ENCODE data around the gene TPRN.
"Not testable (repeated sequence)": the region's sequence is repeated elsewhere in the genome, so short reads cannot be mapped to it uniquely, and the experiment has no call there.

Gene TPRN, protein sequence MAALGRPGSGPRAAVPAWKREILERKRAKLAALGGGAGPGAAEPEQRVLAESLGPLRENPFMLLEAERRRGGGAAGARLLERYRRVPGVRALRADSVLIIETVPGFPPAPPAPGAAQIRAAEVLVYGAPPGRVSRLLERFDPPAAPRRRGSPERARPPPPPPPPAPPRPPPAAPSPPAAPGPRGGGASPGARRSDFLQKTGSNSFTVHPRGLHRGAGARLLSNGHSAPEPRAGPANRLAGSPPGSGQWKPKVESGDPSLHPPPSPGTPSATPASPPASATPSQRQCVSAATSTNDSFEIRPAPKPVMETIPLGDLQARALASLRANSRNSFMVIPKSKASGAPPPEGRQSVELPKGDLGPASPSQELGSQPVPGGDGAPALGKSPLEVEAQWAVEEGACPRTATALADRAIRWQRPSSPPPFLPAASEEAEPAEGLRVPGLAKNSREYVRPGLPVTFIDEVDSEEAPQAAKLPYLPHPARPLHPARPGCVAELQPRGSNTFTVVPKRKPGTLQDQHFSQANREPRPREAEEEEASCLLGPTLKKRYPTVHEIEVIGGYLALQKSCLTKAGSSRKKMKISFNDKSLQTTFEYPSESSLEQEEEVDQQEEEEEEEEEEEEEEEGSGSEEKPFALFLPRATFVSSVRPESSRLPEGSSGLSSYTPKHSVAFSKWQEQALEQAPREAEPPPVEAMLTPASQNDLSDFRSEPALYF

DNA sequence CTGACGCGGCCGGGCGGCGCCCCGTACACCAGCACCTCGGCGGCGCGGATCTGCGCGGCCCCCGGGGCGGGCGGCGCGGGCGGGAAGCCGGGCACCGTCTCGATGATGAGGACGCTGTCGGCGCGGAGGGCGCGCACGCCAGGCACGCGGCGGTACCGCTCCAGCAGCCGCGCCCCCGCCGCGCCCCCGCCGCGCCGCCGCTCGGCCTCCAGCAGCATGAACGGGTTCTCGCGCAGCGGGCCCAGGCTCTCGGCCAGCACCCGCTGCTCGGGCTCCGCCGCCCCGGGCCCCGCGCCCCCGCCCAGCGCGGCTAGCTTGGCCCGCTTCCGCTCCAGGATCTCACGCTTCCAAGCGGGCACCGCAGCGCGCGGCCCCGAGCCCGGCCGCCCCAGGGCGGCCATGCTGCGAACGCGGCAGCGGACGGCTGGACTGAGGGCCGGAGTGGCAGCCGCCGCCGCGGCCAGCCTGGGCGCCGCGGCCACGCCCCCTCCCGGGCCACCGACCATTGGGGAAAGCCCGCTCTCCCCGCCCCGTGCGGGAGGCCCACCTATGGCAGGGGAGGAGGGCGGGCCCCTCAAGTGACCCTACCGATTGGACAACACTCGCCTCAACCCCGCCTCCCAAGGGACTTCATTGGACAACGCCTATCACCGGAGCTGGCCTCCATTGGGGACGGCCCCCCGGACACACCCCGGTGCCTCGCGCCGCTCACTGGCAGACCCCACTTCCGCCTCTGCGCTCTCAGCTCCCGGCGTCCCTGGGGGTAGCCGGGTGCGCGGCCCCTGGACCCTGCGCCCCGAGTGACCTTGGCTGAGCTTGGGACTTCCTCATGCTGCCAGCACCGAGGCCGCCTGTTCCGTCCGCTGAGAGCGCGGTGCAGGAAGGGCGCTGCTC lies at the start of gene TPRN:
Gene TPRN (minus strand): TSS at position 431 of the 894 bp plus-strand sequence. CDS start 30 bp downstream, at position 401.
- peak; percentile 98 to 99 for DNase-seq

DNA sequence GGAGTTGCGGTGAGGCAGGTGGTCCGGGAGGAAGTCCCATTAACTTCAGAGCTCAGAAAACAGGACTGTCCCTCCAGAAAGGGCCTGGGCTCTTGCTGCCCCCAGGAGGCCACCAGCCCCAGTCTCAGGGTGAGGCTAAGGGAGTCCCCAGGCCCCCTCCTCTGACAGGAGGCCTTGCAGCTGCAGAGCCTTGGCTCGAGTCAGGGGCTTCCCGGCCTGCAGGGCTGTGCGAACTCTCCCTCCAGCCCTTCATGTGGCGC lies 47.3 kb upstream of the TPRN start:
- DNase-seq = no peak

DNA sequence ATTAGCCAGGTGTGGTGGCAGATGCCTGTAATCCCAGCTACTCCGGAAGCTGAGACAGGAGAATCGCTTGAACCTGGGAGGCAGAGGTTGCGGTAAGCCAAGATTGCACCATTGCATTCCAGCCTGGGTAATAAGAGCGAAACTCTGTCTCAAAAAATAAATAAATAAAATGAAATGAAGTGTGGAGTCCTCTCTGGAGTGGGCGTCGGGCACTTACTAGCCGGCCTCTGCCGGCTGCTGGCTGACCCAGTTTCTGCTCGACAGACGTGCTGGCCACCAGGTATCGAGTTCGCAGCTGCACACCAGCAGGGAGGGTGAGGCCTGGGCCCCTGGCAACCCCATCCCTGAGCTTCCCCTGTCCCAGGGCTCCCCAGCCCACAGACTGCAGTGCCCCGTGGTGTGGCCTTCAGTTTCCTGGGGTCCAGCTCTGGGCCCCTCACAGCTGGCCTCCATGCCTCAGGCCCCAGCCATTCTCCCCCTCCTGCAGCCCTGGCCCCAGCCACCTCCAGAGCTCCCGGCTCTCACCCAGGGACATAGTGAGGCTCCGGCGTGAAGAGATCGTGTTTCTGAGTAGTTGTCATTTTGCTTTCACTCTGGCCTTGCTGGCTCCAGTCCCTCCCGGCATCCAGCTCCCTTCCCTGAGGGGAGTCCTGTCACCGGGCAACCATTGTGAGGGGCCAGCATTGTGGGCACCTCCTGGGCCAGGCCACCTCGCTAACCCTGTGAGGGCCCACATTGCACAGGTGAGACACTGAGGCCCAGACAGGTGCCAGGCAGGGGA lies 46.8 kb upstream of the TPRN start:
- no peak for DNase-seq

DNA sequence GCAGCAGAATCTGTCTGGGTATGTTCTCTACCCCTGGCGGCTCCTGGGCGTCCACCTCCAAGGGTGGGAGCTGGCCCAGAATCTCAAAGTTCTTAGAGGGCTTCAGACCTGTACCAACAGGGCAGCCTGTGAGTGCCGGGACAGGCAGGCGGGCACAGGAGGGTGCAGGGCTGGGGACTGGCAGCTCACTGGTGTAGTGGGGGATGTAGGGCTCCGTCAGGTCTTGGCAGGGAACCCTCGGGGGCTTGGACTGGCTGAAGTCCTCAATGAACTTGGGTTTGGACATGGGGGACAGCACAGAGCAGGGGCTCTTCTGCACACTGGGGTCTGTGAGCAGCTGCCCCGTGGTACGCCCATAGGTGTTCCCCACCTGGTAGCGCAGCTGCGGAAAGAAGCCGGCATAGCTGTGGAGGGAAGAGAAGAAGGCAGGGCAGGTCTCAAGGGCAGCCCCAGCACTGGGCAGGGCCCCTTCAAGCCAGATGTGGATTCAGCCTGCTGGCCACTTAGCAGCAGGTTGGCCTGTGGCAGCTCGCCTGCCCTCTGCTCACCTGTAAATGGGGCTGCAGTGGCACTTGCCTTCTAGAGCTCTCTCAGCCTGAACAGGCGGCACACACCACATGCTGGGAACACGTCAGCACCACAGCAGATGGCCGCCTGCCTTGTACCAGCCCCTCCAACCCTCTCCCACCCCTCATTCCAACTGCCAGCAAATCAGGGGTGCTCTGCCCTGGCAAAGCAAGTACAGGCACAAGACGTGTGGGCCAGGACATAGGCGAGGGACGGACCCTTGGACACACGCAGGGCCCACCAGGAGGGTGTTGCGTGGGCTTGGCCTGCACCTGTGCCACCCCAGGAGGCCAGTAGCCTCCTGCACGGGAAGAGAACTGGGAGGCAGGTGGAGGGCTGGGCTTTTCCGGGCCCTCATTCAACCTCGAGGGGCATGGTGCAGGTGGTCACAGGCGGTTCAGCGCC lies 45.2 kb upstream of the TPRN start:
- no peak for DNase-seq

DNA sequence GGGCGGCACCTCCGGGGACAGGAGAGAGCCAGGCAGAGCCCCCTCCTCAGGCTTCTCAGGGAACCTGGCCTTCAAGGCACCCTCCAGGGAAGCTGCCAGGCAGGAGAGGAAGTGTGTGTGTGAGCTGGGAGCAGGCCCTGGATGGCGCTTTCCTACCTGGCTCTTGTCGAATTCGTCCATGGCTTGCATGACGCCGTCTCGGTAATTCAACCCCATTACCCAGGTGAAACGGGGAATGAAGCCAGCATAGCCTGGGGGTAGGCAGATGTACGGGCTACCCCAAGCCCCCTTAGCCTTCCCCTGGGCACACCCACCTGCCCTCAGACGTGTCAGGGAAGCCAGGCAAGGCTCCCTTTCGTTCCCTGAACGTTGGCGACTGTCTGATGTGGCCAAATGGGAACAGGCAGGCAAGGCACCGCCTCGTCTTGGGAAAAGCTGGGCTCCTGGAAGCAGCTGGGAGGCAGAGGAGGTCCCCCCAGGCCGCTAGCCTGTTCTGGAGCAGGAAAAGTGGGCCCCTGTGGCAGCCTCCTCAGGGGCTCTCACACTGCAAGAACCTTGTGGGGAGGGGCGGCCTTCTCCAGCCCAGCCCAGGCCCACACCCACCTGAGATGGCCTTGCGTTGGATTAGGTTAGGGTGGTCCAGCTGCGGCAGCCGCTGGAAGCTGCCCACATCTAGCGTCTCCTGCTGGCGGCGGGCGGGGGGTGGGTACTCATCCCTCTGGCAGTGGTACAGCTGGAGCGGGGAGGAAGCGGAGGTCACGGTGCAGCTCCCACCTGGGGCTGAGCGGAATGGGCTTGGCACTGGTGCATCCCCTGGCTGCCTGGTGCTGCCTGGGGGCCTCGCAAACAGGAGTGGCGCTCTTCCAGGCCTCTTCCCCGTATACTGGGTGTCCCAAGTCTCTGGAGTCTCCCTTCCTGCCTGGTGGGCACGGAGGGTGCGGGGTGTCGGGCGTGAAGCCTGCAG lies 44.2 kb upstream of the TPRN start:
- no peak for DNase-seq

DNA sequence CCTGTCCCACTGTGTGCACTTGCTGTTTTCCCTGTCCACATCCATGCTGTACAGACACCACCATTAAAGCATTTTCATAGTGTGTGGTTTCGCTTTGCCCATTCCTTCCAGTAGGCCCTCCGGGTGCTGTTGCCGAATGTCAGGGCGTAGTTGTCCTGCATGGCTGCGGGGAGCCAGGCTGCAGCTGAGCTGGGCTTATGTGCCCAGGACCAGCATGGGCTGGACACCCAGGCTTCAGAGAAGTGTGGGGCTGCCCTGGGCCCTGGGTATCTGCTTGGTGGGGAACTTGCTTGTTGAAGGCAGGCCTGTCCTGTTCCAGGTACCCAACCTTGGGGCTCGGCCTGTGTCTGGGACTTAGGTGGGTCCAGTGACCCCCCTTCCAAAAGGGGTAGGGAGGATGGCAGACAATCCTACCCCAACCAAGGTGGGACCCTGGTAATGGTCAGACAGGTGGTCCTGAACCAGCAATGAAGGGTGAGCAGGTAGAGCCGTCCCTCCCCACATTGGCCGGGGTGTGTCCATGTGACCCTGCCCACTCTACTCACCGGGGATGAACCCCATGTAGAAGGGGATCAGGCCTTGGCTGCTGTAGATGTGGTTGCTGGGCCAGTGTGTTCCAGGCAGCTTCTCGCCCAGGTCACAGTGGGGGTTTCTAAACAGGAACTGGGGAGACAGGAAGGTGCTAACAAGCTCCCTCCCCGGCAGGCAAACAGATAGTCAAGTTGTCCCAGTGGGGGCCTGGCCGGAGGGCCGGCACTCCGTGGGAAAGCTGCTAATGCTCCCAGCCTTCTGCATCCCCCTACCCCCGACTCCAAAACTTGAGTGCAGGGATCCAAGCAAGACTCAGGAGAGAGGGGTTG lies 43.3 kb upstream of the TPRN start:
- no peak for DNase-seq

DNA sequence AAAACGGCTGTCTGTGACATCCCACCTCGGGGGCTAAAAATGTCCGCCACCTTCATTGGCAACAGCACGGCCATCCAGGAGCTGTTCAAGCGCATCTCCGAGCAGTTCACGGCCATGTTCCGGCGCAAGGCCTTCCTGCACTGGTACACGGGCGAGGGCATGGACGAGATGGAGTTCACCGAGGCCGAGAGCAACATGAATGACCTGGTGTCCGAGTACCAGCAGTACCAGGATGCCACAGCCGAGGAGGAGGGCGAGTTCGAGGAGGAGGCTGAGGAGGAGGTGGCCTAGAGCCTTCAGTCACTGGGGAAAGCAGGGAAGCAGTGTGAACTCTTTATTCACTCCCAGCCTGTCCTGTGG lies 42.7 kb upstream of the TPRN start:
- DNase-seq = not testable (repeated sequence)

DNA sequence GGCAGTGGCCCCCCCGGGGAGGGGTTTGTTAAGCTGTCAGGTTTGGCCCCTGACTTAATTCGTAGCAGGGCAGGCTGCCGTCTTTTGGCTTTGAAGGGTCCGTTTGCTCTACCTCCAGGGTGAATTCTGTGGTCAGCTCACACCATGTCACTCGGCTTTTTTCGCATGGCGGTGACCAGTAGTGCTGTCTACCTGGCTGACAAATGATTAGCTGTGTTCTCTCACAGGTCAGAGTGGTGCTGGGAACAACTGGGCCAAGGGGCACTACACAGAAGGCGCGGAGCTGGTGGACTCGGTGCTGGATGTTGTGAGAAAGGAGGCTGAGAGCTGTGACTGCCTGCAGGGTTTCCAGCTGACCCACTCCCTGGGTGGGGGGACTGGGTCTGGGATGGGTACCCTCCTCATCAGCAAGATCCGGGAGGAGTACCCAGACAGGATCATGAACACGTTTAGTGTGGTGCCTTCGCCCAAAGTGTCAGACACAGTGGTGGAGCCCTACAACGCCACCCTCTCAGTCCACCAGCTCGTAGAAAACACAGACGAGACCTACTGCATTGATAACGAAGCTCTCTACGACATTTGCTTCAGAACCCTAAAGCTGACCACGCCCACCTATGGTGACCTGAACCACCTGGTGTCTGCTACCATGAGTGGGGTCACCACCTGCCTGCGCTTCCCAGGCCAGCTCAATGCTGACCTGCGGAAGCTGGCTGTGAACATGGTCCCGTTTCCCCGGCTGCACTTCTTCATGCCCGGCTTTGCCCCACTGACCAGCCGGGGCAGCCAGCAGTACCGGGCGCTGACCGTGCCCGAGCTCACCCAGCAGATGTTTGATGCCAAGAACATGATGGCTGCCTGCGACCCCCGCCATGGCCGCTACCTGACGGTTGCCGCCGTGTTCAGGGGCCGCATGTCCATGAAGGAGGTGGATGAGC lies 42.0 kb upstream of the TPRN start:
- DNase-seq = no peak

DNA sequence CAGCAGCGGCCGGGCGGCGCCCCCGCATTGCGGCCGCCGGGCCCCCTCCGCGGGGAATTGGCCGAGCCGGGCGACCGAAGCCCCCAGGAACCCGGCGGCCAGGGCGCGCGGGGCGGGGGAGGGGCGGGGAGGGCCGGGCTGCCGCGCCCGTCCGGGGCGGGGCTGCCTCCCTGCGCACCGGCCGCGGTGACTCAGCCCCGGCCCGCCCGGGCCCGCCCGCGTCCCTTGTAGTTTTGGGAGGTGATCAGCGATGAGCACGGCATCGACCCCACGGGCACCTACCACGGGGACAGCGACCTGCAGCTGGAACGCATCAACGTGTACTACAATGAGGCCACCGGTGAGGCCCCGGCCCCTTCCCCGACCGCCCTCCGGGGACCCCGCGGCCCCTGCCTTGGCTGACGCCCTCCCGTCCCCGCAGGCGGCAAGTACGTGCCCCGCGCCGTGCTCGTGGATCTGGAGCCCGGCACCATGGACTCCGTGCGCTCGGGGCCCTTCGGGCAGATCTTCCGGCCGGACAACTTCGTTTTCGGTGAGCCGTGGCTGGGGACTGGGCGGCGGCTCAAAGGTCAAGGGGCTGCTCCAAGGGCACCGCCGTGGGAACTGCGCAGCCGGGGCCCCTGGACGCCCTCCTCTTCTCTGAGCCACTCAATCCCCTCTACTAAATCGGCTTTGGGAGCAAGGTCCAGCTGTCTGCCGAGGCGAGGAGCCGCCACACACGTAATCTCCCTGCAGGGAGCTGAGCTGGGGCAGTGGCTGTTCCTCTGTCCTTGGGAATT lies 41.1 kb upstream of the TPRN start:
- peak; percentile 57 to 67 for DNase-seq

DNA sequence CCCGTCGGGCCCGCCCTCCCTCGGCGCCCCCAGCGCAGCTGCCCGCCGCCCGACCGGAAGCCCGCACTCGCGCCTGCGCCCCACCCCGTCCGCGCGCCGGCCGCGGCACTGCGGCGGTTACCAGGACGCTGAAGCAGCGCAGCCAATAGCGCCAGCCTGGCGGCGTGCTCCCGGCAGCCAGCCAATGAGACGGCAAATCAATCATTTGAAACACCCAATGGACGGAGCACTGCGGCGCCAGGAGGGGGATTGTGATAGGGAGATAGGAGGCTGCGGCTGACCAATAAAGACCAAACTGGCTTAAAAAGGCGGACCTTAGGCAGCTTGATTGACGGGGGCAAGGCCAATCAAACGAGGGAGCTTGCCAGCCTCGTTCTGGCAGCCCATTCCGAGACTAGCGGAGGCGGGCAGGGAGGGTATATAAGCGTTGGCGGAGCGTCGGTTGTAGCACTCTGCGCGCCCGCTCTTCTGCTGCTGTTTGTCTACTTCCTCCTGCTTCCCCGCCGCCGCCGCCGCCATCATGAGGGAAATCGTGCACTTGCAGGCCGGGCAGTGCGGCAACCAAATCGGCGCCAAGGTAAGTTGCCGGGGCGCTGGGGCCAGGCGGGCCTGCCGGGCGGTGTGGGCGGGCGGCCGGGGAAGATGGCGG lies 40.4 kb upstream of the TPRN start, which contains the start of gene TUBB4B:
Gene TUBB4B (plus strand): TSS at position 447 of the 649 bp plus-strand sequence. CDS start 74 bp downstream, at position 521.
- peak; percentile 99 to 100 for DNase-seq

DNA sequence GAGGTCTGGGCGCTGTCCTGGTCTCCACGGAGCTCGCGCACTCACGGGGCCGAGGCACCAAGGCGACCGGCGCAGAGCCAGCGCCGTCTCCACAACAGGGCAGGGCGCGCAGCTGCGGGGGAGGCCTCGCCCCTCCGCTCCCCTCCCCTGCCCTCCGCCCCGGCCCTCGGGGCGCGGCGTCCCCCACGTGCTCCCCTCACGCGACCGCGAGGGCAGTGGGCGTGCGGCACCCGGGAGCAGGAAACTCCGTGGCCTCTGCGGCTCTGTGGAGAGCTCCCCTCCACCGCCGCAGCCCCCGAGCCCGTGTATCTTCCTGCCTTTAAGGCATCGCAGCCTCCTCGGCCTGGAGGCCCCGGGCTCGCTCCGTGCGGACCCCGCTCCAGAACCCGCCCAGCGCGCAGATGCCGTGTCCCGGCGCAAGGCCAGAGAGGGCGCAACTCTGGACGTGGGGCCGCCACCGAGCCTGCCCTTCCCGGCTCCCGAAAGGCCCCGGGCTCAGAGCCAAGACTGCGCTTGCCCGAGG lies 39.8 kb upstream of the TPRN start:
- peak in 1 of 2 donors; percentile 51 for DNase-seq

DNA sequence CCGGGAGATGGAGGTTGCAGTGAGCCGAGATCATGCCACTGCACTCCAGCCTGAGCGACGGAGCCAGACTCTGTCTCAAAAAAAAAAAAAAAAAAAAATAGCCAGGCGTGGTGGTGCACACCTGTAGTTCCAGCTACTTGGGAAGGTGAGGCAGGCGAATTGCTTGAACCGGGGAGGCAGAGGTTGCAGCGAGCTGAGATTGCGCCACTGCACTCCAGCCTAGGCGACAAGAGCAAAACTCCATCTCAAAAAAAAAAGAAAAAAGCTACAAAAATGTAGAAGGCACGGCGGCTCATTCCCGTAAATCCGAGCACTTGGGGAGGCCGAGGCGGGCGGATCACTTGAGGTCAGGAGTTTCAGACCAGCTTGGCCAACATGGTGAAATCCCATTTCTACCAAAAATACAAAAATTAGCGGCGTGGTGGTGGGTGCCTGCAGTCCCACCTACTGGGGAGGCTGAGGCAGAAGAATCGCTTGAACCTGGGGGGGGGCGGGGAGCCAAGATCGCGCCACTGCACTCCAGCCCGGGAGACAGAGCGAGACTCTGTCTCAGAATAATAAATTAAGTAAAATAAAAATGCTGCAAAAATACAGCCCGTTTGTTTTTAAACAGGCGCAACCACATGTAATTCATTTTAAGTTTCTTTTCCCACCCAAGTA lies 39.1 kb upstream of the TPRN start:
- not testable (repeated sequence) for DNase-seq

DNA sequence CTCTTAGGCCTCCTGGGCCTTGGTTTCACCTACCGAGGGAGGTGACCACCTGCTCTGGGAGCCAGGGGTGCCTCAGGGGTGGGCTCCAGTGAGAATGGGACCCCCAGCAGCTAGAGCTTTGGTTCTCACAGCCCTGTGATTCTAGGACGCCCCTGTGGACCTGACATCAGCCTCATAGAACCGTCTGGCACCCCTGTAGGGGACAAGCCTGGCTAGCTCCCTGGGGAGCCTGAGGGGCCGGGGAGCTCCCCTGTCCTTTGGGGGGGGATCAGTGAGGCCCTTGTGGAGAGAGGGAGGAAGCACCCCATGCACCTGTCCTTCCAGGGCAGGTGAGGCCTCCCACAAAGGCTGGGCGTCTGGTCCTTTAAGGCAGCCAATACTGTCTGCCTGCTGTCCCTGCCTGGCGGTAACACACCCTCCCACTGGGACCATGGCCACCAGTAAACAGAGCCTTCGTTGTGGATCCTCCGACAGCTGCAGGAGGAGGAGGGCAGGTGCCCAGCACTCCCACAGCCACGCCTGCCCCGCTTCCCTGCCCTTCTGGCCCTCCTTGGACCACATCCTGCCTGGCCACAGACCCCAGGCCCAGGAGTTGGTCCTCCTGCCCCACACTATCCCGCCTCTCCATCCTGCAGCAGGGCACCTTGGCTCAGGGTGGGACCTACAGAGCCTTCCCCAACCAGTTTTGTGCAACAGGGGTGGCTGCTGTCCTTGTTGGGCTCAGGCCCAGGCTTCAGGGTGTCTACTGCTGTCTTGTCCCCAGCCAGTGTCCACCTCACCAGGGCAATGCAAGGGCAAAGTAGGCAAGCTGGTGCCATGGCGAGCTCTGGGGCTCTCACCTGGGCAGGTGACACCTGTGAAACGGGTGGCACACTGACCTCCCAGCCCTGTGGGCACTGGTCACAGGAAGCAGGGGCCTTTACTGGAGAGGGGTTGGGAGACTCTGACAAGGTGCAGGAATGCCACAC lies 37.5 kb upstream of the TPRN start:
- DNase-seq = no peak

DNA sequence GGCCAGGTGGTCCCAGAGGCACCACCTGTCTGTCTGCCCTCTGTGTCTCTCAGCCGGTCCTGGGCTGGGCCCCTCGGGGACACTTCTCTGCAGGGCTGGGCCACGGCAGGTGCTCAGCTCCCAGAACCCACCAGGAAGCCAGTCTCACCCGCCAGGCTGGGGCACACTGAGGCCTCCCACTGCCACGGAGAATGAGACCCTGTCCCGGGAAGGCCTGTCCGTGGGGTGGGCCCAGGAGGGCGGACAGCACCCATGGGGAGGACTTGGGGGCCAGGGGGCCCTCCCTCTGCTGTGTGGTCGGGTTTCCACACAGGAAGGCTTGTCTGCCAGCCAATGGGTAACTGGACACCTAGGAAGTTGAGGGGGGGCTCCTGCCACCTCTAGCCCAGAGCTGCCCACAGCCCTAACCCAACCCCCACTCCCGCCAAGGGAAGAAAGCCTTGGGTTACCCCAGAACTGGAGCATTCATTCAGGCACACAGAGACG lies 36.4 kb upstream of the TPRN start:
- no peak for DNase-seq

Measured in inflammatory macrophage treated with lipopolysaccharide for 1 hour (primary cell).